Mesodermal cell (in vitro differentiated cells): ENCODE data around the gene GSE1.
A peak's percentile ranks its signal among the peaks of the same experiment; 100 is the strongest.

Experiments
- H3K27ac ChIP-seq: 2 replicates; pipeline ENCODE4 v1.7.0; 2013; ENCODE audit warnings: mild to moderate bottlenecking, low read depth, low read length, moderate library complexity; ENCODE audit not compliant: severe bottlenecking
- H3K36me3 ChIP-seq: 2 replicates; pipeline ENCODE4 v1.7.1; 2013; ENCODE audit warnings: mild to moderate bottlenecking, low read length, moderate library complexity; ENCODE audit not compliant: control insufficient read depth, insufficient read depth
- H3K4me1 ChIP-seq: one replicate; pipeline ENCODE4 v1.7.1; 2013; ENCODE audit warnings: mild to moderate bottlenecking, low read length; ENCODE audit not compliant: insufficient read depth, control insufficient read depth, poor library complexity, severe bottlenecking
- H3K4me3 ChIP-seq: 2 replicates; pipeline ENCODE4 v1.7.0; 2013; ENCODE audit warnings: low read length, control low read depth, mild to moderate bottlenecking; ENCODE audit not compliant: insufficient read depth, poor library complexity, severe bottlenecking; ENCODE audit errors: extremely low read depth
- H3K9me3 ChIP-seq: 2 replicates; pipeline ENCODE4 v1.7.1; 2013; ENCODE audit warnings: mild to moderate bottlenecking, low read length, moderate library complexity; ENCODE audit not compliant: control insufficient read depth
- WGBS, 2 experiments: methylation state at CpG; one replicate each; pipeline ENCODE4 v1.1.5; 2013; ENCODE audit warnings: missing lambda C conversion rate in 2 of 2; ENCODE audit not compliant: insufficient coverage in 2 of 2; 5-methylcytosine and 5-hydroxymethylcytosine counted together

Gene GSE1

DNA sequence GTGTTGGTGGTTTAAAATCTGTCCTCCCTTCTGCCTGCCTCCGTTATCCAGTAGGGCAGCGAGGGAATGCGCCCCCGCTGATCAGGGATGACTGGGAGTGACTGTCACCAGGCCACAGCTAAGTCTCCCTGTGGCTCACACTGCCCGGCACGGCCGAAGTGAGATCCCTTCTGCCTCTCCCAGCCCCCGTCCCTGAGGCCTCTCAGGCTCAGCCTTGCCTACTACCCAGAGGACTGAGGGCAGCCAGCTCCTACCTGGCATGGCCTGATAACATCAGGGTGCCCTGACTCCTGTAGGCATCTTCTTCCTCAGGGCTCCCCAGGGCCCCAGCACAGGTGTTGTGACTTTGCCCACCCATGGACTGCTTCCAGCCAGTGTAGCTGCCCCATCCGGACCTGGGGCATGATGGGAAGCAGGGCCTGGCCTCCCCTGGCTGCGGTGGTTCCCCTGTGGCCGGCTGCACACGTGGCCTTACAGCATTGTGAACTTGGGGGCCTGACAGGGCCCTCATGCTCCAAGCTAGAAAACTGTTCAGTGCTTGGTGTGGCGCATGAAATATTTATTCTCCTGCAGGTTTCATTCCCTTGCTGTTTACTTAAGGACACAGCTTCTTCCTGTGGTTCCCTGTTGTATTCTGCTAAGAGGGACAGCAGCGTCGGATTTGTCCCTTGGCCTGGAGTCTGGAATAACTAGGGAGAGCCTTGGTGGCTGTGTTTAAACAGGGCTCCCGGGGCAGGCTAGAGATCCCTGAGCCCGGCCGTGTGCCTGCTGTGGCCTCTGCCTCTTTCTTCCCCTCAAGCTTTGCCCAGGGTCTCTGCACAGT, 45.6 kb downstream of the GSE1 start:
- H3K36me3 ChIP-seq, result peaks cover 52% of the 10 kb centered on the region
- H3K9me3 ChIP-seq, result no peaks in the 10 kb centered on the region
- H3K4me3 ChIP-seq, result no peak overlapping the region
- peaks cover 5% of the 10 kb centered on the region for H3K4me1 ChIP-seq
- H3K27ac ChIP-seq, result no peak overlapping the region
- WGBS, 2 experiments, result 93 to 96% methylated on average over 15 to 17 of the region's 18 CpGs

DNA sequence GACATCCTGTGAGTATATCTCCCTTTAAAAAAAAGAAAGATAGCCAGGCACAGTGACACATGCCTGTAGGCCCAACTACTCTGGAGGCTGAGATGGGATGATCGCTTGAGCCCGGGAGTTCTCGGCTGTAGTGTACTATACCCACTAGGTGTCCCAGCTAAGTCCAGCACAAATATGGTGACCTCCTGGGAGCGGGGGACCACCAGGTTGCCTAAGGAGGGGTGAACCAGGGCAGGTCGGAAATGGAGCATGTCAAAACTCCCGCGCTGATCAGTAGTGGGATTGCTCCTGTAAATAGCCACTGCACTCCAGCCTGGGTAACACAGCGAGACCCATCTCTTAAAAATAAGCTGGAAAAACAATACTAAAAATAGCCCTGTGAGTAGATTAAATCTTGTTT, 46.2 kb downstream of the GSE1 start:
- no peaks in the 10 kb centered on the region for H3K9me3 ChIP-seq
- no peak overlapping the region for H3K4me3 ChIP-seq
- peaks cover 5% of the 10 kb centered on the region for H3K4me1 ChIP-seq
- WGBS, 2 experiments, result 90 to 100% methylated on average over 3 to 7 of the region's 8 CpGs
- H3K27ac ChIP-seq, result no peak overlapping the region
- H3K36me3 ChIP-seq, result peaks cover 53% of the 10 kb centered on the region

DNA sequence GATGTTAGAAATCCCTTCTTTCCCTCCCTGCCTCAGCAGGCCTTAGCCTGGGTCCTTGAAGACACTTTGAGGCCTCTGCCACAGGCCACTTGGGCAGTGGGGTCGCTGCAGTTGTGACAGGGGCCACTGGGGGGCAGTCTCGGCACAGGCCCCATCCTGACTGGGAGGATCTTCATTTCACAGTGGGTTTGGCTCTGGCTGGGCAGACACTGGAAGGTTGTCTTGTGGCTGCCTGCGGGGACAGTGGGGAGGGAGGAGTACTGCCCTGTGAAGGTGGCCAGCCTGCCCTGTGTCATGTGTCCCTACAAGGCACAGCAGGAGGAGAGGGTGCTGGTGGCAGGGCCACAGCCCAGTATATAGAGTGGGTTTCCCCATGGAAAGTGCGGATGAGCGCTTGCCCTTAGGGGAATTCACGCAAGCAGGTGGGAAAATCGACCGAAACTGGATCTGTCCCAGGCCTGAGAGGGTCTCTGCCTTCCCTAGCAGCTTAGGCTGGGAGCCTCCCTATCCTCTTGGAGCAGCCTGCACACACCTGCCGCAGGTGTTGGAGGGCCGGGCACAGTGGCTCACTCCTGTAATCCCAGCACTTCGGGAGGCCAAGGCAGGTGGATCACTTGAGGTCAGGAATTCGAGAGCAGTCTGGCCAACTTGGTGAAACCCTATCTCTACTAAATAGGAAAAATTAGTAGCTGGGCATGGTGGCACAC, 46.8 kb downstream of the GSE1 start:
- Histone ChIP-seq H3K9me3 (no peaks in the 10 kb centered on the region), H3K4me1 (peaks cover 5% of the 10 kb centered on the region), H3K36me3 (peaks cover 56% of the 10 kb centered on the region), H3K4me3 (no peak overlapping the region), H3K27ac (no peak overlapping the region)
- WGBS, 2 experiments, result 62 to 71% methylated on average over 7 to 11 of the region's 12 CpGs

DNA sequence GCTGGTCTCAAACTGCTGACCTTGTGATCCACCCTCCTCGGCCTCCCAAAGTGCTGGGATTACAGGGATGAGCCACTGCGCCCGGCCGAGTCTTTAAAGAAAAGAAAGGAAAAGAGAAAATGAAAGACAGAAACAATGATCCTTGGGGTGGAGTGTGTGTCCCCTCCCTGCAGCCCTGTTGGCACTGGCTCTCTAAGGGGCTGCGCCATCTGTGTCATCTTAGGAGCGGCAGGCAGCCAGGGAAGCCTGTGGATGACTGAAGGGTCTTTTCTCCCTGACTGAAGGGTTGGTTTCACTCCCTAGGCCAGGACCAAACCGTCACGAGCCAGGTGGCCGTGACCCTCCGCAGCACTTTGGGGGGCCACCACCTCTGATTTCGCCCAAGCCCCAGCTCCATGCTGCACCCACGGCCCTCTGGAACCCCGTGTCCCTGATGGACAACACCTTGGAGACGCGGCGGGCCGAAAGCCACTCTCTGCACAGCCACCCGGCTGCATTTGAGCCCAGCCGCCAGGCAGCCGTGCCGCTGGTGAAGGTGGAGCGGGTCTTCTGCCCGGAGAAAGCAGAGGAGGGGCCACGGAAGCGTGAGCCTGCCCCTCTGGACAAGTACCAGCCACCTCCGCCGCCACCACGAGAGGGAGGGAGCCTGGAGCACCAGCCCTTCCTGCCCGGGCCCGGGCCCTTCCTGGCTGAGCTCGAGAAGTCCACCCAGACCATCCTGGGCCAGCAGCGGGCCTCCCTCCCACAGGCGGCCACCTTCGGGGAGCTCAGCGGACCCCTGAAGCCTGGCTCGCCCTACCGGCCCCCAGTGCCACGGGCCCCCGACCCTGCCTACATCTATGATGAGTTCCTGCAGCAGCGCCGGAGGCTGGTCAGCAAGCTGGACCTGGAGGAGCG, 48.0 kb downstream of the GSE1 start:
- WGBS, 2 experiments, result 94 to 98% methylated on average over 34 to 41 of the region's 42 CpGs
- Histone ChIP-seq H3K27ac (no peak overlapping the region), H3K9me3 (no peaks in the 10 kb centered on the region), H3K4me3 (no peak overlapping the region), H3K36me3 (peaks cover 59% of the 10 kb centered on the region), H3K4me1 (peaks cover 5% of the 10 kb centered on the region)

DNA sequence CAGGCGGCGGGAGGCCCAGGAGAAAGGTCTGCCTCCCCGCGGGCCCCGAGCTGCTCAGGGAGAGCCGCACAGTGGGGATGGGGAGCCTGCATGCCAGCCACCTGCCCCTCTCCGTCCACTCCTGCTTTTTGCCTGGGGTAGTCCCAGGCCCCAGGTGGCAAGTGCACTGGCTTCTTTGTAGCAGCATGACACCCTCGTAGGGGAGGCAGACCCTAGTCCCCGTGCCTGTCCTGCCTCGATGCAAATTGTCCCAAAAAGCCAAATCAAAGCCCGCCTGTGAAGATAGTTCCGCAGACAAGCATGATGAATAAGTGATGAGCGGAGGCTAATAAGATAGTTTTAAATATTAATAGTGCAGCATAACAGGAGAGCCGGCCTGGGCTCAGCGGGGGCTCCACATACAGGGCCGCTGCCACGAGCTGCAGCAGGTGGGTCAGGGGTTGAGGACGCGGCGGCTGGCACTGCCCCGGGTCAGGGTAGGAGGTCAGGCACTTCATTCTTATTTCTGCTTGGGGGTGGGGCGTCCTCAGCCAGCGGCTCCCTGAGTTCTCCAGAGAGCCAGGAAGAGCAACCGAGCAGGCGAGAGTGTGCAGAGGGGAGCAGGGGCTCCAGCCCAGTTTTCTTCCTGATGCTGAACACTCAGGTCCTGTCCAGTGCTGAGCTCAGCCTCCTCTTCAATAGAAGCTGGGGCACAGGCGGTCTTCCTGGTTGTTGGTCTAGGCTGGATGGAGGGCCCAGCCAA, 48.8 kb downstream of the GSE1 start:
- 94 to 95% methylated on average over 20 to 23 of the region's 26 CpGs for WGBS, 2 experiments
- peak overlapping the region; percentile 20 for H3K27ac ChIP-seq
- H3K36me3 ChIP-seq, result peaks cover 62% of the 10 kb centered on the region
- no peaks in the 10 kb centered on the region for H3K9me3 ChIP-seq
- H3K4me1 ChIP-seq, result peaks cover 5% of the 10 kb centered on the region
- no peak overlapping the region for H3K4me3 ChIP-seq

DNA sequence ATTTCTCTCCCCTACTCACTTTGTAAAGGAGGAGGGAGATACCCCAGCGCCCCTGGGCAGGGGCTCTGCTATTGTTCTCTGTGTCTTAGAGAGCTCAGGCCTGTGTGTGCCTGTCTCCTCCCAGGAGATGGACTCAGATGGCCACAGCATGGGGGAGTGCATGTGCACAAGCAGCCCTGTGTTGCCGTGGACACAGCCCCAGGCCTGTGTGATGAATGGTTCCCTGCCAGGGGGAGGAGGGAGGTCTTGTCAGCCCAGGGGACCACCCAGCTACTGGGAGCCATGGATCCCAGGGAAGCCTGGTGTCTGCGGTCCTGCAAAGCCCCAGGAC, 49.3 kb downstream of the GSE1 start:
- Histone ChIP-seq H3K4me1 (peaks cover 5% of the 10 kb centered on the region), H3K36me3 (peaks cover 63% of the 10 kb centered on the region), H3K4me3 (no peak overlapping the region), H3K27ac (peak overlapping the region; percentile 20), H3K9me3 (no peaks in the 10 kb centered on the region)
- 72% methylated on average over 2 to 3 of the region's 3 CpGs for WGBS, 2 experiments

DNA sequence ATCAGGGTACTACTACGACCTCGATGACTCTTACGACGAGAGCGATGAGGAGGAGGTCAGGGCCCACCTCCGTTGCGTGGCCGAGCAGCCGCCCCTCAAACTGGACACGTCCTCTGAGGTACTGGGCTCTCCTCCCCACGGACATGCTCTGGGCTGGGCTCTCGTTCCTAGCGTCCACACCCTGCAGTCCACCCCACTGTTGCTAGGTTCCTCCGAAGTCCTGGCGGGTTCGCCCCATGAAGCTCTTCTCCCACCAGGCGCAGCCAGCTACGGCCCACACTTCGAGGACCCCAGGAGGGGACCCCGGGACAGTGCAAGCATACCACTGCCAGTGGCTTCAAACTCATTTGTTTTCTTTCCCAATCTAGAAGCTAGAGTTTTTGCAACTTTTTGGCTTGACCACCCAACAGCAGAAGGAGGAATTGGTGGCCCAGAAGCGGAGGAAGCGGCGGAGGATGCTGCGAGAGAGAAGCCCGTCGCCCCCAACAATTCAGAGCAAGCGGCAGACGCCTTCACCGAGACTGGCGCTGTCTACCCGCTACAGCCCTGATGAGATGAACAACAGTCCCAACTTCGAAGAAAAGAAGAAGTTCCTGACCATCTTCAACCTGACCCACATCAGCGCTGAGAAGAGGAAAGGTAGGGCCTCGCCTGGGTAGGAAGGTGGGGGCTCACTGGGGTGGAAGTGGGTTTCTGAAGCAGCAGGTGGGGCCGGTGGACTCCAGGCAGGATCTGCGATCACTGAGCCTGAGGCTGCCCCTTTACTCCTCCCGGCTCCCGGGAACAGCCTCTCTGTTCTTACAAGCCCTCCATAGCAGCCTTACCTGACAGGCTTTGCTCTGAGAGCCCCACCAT, 50.1 kb downstream of the GSE1 start:
- H3K27ac ChIP-seq, result no peak overlapping the region
- H3K4me1 ChIP-seq, result peaks cover 5% of the 10 kb centered on the region
- peaks cover 62% of the 10 kb centered on the region for H3K36me3 ChIP-seq
- no peaks in the 10 kb centered on the region for H3K9me3 ChIP-seq
- WGBS, 2 experiments, result 94 to 96% methylated on average over 36 to 37 of the region's 38 CpGs
- H3K4me3 ChIP-seq, result no peak overlapping the region

DNA sequence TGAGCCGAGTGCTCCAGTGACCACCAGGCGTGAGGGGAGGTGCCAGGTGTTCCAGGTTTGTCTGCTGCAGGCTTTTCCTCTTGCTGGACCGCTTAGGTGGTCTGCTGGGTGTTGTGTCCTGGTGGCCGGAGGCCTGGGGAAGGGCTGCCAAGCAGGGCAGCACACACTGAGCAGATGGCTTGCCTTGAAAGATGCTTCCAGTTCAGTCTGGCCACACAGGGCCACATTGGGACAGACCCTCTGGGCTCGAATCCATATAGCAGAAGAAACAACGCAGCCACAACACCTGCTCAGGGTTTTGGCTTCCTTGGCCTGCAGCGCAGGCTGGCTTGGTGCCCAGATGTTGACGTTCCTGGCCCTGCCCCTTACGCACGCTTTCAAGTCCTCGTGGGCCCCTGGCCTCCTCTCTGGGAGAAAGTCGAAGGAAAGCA, 50.8 kb downstream of the GSE1 start:
- H3K9me3 ChIP-seq, result no peaks in the 10 kb centered on the region
- H3K36me3 ChIP-seq, result peaks cover 66% of the 10 kb centered on the region
- peaks cover 5% of the 10 kb centered on the region for H3K4me1 ChIP-seq
- 94 to 95% methylated on average over 10 to 11 of the region's 12 CpGs for WGBS, 2 experiments
- H3K4me3 ChIP-seq, result no peak overlapping the region
- H3K27ac ChIP-seq, result no peak overlapping the region

DNA sequence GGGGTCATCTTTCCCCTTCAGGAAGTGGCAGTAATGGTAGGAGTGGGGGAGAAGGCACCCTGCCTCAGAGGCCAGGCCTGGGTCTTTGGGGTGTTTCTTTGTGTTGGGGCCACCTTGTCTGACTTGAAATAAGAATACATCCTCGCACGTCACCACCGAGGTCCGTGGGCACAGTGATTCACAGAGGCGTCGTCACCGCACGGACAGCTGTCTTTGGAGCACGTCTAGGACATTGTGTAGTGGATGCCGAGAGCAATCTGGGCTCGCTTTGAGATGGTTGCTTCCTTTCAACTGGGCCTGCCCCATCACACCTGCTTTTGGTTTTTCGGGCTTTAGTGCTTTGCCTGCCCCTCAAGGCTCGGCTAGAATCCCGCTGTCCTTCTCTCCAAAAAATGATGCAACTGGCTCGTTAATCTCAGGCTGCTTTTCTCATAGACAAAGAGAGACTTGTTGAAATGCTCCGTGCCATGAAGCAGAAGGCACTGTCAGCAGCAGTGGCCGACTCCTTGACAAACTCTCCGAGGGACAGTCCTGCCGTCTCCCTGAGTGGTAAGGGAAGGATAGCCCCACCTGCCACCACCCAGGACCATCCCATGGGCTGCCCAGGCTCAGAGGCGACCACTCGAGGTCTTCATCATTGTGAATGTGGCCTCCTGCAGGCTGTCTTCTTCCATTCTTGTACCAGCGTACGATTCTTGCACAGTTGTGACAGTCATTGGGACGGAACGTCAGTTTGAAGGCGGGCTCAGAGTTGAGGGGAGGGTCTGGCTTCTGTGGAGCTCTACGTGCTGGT, 51.7 kb downstream of the GSE1 start:
- H3K4me1 ChIP-seq, result peaks cover 5% of the 10 kb centered on the region
- no peak overlapping the region for H3K27ac ChIP-seq
- 96 to 98% methylated on average over 24 to 27 of the region's 27 CpGs for WGBS, 2 experiments
- H3K36me3 ChIP-seq, result peaks cover 72% of the 10 kb centered on the region
- no peaks in the 10 kb centered on the region for H3K9me3 ChIP-seq
- no peak overlapping the region for H3K4me3 ChIP-seq
